DMS153 treated with DMSO at 0.1 percent for 48 hours (cell line): ENCODE data around the gene ATF6.
"Not testable (repeated sequence)": the region's sequence is repeated elsewhere in the genome, so short reads cannot be mapped to it uniquely, and the experiment has no call there.

Experiments
- DNase-seq: peaks from one replicate; lab custom pipeline; 2025; ENCODE audit not compliant: unreplicated experiment; lab: John Stamatoyannopoulos, UW

The ATF6 gene

GRCh38 chr1:161777261-161777660 is 11.1 kb downstream of the ATF6 start:
- DNase-seq: no peak

DNA sequence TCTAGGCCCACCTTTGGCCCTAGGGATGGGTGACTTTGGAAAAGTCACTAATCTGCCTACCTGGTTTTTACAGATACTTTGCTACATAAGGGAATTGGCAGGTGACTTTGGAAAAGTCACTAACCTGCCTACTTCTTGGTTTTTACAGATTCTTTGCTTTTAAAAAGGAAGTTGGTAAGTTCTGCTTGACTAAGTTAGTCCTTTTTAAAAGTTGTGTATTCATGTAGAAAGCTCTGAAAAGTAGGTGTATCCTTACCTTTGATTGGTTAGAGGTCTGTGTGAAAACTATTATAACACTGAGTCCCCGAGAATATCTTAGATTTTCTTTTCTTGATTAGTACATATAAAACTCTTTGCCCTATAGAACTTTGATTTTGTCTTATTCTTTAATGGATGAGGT is 12.4 kb downstream of the ATF6 start:
- DNase-seq: no peak

- DNase-seq: no peak
Observed at GRCh38 chr1:161779393-161779792, 13.3 kb downstream of the ATF6 start.

GRCh38 chr1:161781995-161782394 is 15.9 kb downstream of the ATF6 start:
- no peak for DNase-seq

- DNase-seq: no peak
Observed at GRCh38 chr1:161782886-161783285, 16.8 kb downstream of the ATF6 start.

DNA sequence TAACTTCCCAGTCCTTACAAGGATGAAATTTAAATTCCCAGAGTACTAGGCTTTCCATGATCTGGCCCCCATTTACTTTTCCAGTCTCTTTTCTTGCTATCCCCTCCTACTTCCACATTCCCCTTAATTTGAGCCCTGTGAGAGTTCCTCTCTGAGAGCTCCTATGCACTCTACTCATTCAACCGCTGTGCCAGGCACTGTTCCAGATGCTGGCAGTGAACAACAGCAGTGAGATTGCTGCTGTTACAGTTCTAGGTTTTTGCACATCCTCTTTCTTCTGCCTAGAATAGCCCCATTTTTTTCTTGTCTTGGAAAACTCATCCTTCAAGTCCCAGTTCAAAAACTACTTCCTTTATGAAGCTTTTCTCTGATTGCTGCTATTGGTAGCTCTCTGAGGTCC is 18.8 kb downstream of the ATF6 start:
- DNase-seq: no peak

DNA sequence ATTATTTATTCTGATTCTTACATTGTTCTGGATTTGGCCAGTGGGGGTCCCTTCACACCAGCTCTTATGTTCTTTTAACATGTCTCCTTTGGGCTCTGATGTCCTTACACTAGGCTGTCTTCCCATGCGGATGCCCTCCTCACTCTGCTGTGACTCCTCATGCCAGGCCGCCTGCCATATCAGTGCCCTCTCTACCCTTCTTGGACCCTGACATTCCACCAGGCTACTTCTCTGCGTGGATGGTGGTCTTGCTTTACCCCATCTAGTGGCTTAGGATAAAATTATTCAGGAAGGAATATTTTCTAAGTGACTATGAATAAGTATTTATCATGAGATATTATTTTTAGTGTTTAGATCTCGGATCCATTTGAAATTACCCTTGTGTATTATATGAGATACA is 21.2 kb downstream of the ATF6 start:
- DNase-seq: no peak

DNA sequence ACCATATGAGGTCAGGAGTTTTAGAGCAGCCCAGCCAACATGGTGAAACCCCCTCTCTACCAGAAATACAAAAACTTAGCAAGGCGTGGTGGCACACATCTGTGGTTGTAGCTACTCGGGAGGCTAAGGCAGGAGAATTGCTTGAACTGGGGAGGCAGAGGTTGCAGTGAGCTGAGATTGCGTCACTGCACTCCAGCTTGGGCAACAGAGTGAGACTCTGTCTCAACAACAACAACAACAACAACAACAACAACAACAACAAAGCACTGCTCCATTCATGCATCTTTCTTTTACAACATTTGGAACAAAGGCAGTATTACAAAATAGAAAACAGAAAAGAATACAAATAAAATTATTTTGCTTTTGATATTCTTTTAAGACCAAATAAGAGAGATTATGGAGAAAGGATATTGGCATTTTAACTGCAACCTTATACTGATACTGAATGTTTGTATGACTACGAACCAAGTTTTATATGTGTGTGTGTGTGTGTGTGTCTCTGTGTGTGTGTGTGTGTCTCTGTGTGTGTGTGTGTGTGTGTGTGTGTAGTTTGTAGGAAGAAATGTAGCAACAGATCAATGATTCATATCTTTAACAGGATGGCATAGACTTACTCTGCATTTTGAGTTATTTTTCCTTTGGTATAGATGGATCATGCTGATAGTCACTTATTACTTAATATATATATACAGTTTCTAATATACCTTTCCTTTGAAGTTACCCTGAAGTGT is 24.6 kb downstream of the ATF6 start:
- no peak for DNase-seq

GRCh38 chr1:161791904-161792655 is 26.0 kb downstream of the ATF6 start:
- DNase-seq: no peak

DNA sequence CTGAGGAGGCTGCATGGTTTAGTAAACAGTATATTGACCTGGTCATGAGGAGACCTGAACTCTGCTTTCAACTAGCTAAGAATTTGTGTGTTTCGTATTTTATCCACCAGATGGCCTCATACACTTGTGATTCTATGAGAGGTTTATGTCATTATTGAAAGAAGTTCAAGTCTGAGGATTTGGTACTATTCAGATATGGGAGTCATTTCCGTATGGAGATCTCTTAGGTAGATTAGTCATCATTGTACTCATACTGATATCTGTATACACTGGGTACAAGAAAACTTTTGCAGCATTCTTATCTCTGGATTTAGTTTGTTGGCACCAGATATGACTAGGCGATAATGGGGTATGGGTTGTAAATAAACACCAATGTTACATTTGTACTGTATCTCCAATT is 26.6 kb downstream of the ATF6 start:
- peak; percentile 61 for DNase-seq

GRCh38 chr1:161799792-161800191 is 33.7 kb downstream of the ATF6 start:
- no peak for DNase-seq

GRCh38 chr1:161801955-161802354 is 35.8 kb downstream of the ATF6 start:
- no peak for DNase-seq

DNA sequence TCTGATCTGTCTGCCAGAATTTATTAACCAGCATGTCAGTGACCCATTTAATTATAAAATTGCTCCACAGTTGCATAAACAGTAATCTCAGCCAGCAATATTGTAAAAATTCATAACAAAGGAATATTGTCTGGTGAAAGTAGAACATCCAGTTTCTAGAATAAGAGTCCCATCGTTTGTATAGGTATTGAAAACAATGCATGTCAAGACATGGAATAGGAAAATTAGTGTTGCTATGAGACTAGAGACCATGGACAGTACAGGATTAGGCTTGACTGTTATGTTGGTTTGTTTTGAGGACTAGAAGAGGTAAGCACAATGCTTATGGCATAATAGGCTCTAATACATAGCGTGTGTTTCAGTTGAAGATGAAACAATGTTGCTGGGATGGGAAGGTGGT is 37.1 kb downstream of the ATF6 start:
- no peak for DNase-seq

- no peak for DNase-seq
Observed at GRCh38 chr1:161805399-161806197, 39.5 kb downstream of the ATF6 start.

DNA sequence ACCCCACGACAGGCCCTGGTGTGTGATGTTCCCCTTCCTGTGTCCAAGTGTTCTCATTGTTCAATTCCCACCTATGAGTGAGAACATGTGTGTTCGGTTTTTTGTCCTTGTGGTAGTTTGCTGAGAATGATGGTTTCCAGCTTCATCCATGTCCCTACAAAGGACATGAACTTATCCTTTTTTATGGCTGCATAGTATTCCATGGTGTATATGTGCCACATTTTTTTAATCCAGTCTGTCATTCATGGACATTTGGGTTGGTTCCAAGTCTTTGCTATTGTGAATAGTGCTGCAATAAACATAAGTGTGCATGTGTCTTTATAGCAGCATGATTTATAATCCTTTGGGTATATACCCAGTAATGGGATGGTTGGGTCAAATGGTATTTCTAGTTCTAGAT is 43.1 kb downstream of the ATF6 start:
- not testable (repeated sequence) for DNase-seq

GRCh38 chr1:161809656-161810055 is 43.5 kb downstream of the ATF6 start:
- not testable (repeated sequence) for DNase-seq

DNA sequence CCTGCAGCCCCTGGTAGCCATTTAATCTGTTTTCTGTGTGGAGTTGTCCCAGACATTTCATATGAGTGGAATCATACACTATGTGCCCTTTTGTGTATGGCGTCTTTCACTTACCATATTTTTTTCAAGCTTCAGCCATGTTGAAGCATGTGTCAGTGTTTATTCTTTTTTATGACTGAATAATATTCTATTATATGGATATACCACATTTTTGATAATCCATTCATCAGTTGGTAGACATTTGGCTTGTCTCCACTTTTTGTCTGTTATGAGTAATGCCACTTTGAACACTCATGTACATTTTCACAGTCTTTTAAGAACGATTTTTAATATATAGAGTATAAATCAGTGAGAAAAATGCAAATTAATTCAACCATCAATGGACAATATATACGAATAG is 44.7 kb downstream of the ATF6 start:
- no peak for DNase-seq

GRCh38 chr1:161816201-161816600 is 50.1 kb downstream of the ATF6 start:
- no peak for DNase-seq

DNA sequence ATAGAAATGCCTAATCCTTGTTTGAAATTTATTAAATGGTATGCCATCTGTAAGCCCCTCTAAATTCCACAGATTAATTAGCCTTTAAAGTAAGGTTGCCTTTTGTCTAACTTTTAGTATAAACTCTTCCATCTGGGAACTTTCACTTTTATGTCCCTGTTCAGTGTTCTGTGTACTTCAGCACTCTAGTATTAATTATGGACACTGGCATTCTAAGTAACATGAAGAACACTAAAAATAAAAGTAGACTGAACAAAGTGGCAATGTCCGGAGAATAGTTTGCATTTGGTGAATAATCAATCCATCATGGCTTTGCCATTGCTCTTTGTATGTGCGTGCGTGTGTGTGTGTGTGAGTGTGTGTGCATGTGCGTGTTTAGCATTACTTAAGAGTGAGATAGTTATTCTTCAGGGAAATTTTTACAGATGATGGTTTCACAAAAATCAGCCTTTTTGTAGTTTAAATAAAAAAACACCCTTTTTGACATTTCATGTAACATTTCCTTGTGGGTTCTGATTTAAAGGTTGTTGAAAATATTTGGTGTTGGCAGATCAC is 51.1 kb downstream of the ATF6 start:
- no peak for DNase-seq

DNA sequence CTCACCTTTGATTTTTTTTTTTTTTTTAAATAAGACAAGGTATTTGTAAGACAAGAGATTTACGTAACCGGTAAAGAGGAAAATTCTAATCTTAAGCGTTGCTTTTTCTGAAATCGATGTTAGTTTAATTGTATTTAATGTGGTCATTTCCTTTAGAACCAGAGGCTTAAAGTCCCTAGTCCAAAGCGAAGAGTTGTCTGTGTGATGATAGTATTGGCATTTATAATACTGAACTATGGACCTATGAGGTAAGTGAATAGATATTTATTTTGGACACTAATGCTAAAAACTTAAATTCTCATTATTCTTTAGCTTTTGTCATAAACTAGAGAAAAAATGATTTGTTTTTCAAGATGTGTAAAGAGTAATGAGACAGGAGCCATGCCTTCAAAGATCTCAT is 54.8 kb downstream of the ATF6 start:
- no peak for DNase-seq

- no peak for DNase-seq
Observed at GRCh38 chr1:161824618-161825017, 58.5 kb downstream of the ATF6 start.

- no peak for DNase-seq
Observed at GRCh38 chr1:161825831-161826230, 59.7 kb downstream of the ATF6 start.
